H1 (cell line): ENCODE data around the gene TSFM. TPM values are rescaled to one million over a fixed set of nuclear protein-coding genes. Genes with fewer than 3 reads are reported as not detected.

Experiments
- CTCF ChIA-PET: fragments of 300-600 bp; sonication (Branson Sonifier 250); formaldehyde crosslinking; loops from one replicate; lab custom pipeline; 2021; ENCODE audit not compliant: partially characterized antibody; lab: Charles Lee
- POLR2A ChIA-PET: fragments of 300-600 bp; sonication (Branson Sonifier 250); formaldehyde crosslinking; loops from one replicate; lab custom pipeline; 2021; ENCODE audit warnings: inconsistent platforms; ENCODE audit not compliant: partially characterized antibody; lab: Charles Lee
- DNase-seq, 2 experiments: peaks; one replicate each; pipeline versions ENCODE4 v3.0.0 to v3.0.0-alpha.2; 2010 to 2022; ENCODE audit warnings: low spot score in 2 of 2, low read depth in 1 of 2, mixed read lengths in 1 of 2
- FAIRE-seq: peaks from 2 replicates; lab custom pipeline; 2011; peaks lifted over from hg19 to GRCh38; lab: Jason Lieb, UNC
- H2AFZ ChIP-seq: 2 replicates; pipeline ENCODE4 v1.8.1; 2012; ENCODE audit warnings: low read length, inconsistent platforms
- H2AK5ac ChIP-seq: 2 replicates; pipeline ENCODE4 v1.6.1; 2013; ENCODE audit warnings: low read depth, low read length
- H2BK120ac ChIP-seq: replicated peaks from 2 replicates; pipeline ENCODE3; 2013; ENCODE audit warnings: low read depth, low read length, inconsistent platforms
- H2BK12ac ChIP-seq: 2 replicates; pipeline ENCODE4 v1.6.1; 2013; ENCODE audit warnings: low read depth, low read length
- H2BK15ac ChIP-seq: 2 replicates; pipeline ENCODE4 v1.6.1; 2013; ENCODE audit warnings: low read length
- H2BK20ac ChIP-seq: 2 replicates; pipeline ENCODE4 v1.6.1; 2013; ENCODE audit warnings: low read length
- H2BK5ac ChIP-seq: 2 replicates; pipeline ENCODE4 v1.6.1; 2013; ENCODE audit warnings: low read depth, low read length
- H3K14ac ChIP-seq: 2 replicates; pipeline ENCODE4 v1.6.1; 2013; ENCODE audit warnings: inconsistent platforms; ENCODE audit not compliant: insufficient read length
- H3K18ac ChIP-seq: 2 replicates; pipeline ENCODE4 v1.6.1; 2013; ENCODE audit warnings: low read length; ENCODE audit errors: extremely low read depth
- H3K23ac ChIP-seq: 2 replicates; pipeline ENCODE4 v1.6.1; 2013; ENCODE audit warnings: inconsistent platforms; ENCODE audit not compliant: insufficient read length
- H3K23me2 ChIP-seq: 2 replicates; pipeline ENCODE4 v1.6.1; 2013; ENCODE audit warnings: low read depth, low read length
- H3K27ac ChIP-seq: 2 replicates; pipeline ENCODE4 v1.6.1; 2011; ENCODE audit warnings: low read depth, low read length, inconsistent platforms
- H3K27me3 ChIP-seq, 4 experiments: replicated peaks in 1 of 4; 1 replicate in 1 of 4; 2 replicates in 3 of 4; pipeline versions ENCODE4 v1.6.1 to v1.8.1; 2011 to 2013; ENCODE audit warnings: low read length in 3 of 4, mild to moderate bottlenecking in 3 of 4, inconsistent platforms in 2 of 4, mixed read lengths in 2 of 4, moderate library complexity in 1 of 4; ENCODE audit not compliant: control insufficient read depth in 3 of 4, insufficient read depth in 3 of 4; ENCODE audit errors: extremely low read depth in 1 of 4
- H3K36me3 ChIP-seq, 4 experiments: 2 replicates each; pipeline versions ENCODE4 v1.6.1 to v1.8.1; 2011 to 2013; ENCODE audit warnings: mild to moderate bottlenecking in 4 of 4, low read length in 3 of 4, moderate library complexity in 2 of 4, control low read depth in 1 of 4, inconsistent platforms in 1 of 4; ENCODE audit not compliant: insufficient read depth in 4 of 4, control insufficient read depth in 2 of 4
- H3K4ac ChIP-seq: replicated peaks from 2 replicates; pipeline ENCODE3; 2013; ENCODE audit warnings: low read length, low read depth, mixed read lengths, inconsistent platforms; ENCODE audit not compliant: insufficient read length
- H3K4me1 ChIP-seq, 4 experiments: replicated peaks in 1 of 4; 1 replicate in 1 of 4; 2 replicates in 3 of 4; pipeline versions ENCODE4 v1.6.1 to v1.8.1; 2011 to 2013; ENCODE audit warnings: low read length in 3 of 4, inconsistent platforms in 2 of 4, mixed read lengths in 1 of 4; ENCODE audit not compliant: insufficient read depth in 4 of 4, control insufficient read depth in 3 of 4
- H3K4me2 ChIP-seq, 2 experiments: 2 replicates each; pipeline versions ENCODE4 v1.6.1 to v1.8.1; 2011 to 2013; ENCODE audit warnings: low read depth in 2 of 2, low read length in 2 of 2, control low read depth in 1 of 2, inconsistent platforms in 1 of 2, mild to moderate bottlenecking in 1 of 2; ENCODE audit not compliant: insufficient read depth in 1 of 2
- H3K4me3 ChIP-seq, 4 experiments: fragments of 200-600, 300-600 bp in 1 of 4; sonication (generic), shearing (Covaris generic), sonication (Bioruptor Twin) in 1 of 4; 2 replicates each; pipeline versions ENCODE4 v1.5.1 to v1.8.1; 2011 to 2016; ENCODE audit warnings: low read length in 4 of 4, low read depth in 3 of 4, control low read depth in 2 of 4, inconsistent platforms in 2 of 4, mild to moderate bottlenecking in 2 of 4, mixed read lengths in 1 of 4, moderate library complexity in 1 of 4; ENCODE audit not compliant: insufficient read depth in 2 of 4; ENCODE audit errors: extremely low read depth in 1 of 4
- H3K56ac ChIP-seq: replicated peaks from 2 replicates; pipeline ENCODE3; 2013; ENCODE audit warnings: low read depth, mild to moderate bottlenecking, mixed read lengths, low read length, inconsistent platforms; ENCODE audit not compliant: insufficient read length
- H3K79me1 ChIP-seq: 2 replicates; pipeline ENCODE4 v1.6.1; 2013; ENCODE audit warnings: low read depth, low read length, control low read depth
- H3K79me2 ChIP-seq, 2 experiments: 2 replicates each; pipeline versions ENCODE4 v1.6.1 to v1.8.1; 2012 to 2013; ENCODE audit warnings: low read length in 2 of 2, mild to moderate bottlenecking in 2 of 2, inconsistent platforms in 1 of 2; ENCODE audit not compliant: insufficient read depth in 2 of 2, control insufficient read depth in 1 of 2
- H3K9ac ChIP-seq, 4 experiments: replicated peaks in 1 of 4; 1 replicate in 1 of 4; 2 replicates in 3 of 4; pipeline versions ENCODE4 v1.6.1 to v1.8.1; 2011 to 2013; ENCODE audit warnings: low read depth in 3 of 4, low read length in 3 of 4, control low read depth in 2 of 4, mild to moderate bottlenecking in 2 of 4, moderate library complexity in 2 of 4, inconsistent platforms in 1 of 4; ENCODE audit errors: extremely low read depth in 1 of 4
- H3K9me3 ChIP-seq, 2 experiments: 2 replicates each; pipeline versions ENCODE4 v1.6.1 to v1.8.1; 2012 to 2013; ENCODE audit warnings: mild to moderate bottlenecking in 2 of 2, moderate library complexity in 2 of 2, control low read depth in 1 of 2, inconsistent platforms in 1 of 2, low read depth in 1 of 2, low read length in 1 of 2, mixed read lengths in 1 of 2; ENCODE audit not compliant: insufficient read depth in 2 of 2
- H4K20me1 ChIP-seq, 2 experiments: replicated peaks in 1 of 2; 2 replicates each; pipeline versions ENCODE3 to v1.8.1; 2011 to 2013; ENCODE audit warnings: inconsistent platforms in 2 of 2, low read length in 2 of 2, mild to moderate bottlenecking in 1 of 2; ENCODE audit not compliant: insufficient read depth in 2 of 2, control insufficient read depth in 1 of 2
- H4K5ac ChIP-seq: 2 replicates; pipeline ENCODE4 v1.6.1; 2013; ENCODE audit warnings: low read length, low read depth, mixed read lengths, inconsistent platforms; ENCODE audit not compliant: insufficient read length
- H4K8ac ChIP-seq: 2 replicates; pipeline ENCODE4 v1.8.0; 2013; ENCODE audit warnings: mild to moderate bottlenecking, moderate library complexity, low read length, inconsistent platforms; ENCODE audit not compliant: insufficient read depth; ENCODE audit errors: extremely low read depth
- H4K91ac ChIP-seq: replicated peaks from 2 replicates; pipeline ENCODE3; 2013; ENCODE audit warnings: low read length, mixed read lengths, inconsistent platforms; ENCODE audit not compliant: insufficient read length
- CHD2 ChIP-seq: IDR thresholded peaks from 2 replicates; pipeline ENCODE4 v1.6.1; 2012; ENCODE audit warnings: low read length, improper control_type of control experiment
- KDM1A ChIP-seq: fragments of 200-600, 300-600 bp; sonication (generic); IDR thresholded peaks from 2 replicates; pipeline ENCODE4 v1.7.1; 2016; ENCODE audit warnings: mild to moderate bottlenecking, low read length, borderline replicate concordance
- NANOG ChIP-seq: IDR thresholded peaks from 2 replicates; pipeline ENCODE4 v1.6.1; 2011; ENCODE audit warnings: low read length, low read depth, mild to moderate bottlenecking, inconsistent platforms; ENCODE audit not compliant: insufficient read depth, poor library complexity, severe bottlenecking
- RAD21 ChIP-seq, 2 experiments: IDR thresholded peaks in 1 of 2; conservative IDR thresholded peaks in 1 of 2; 2 replicates each; pipeline ENCODE4 v1.6.1; 2011; ENCODE audit warnings: low read depth in 2 of 2, low read length in 2 of 2, improper control_type of control experiment in 1 of 2, inconsistent platforms in 1 of 2, mild to moderate bottlenecking in 1 of 2, moderate library complexity in 1 of 2
- RNF2 ChIP-seq: fragments of 200-900, 300-1000 bp; sonication (generic); IDR thresholded peaks from 2 replicates; pipeline ENCODE4 v1.7.1; 2016; ENCODE audit warnings: borderline replicate concordance, low read depth, mild to moderate bottlenecking, antibody characterized with exemption, low read length; ENCODE audit not compliant: poor library complexity, severe bottlenecking; ENCODE audit errors: missing control alignments
- RXRA ChIP-seq: IDR thresholded peaks from 2 replicates; pipeline ENCODE4 v1.6.1; 2011; ENCODE audit warnings: low read depth, mild to moderate bottlenecking, low read length, moderate library complexity; ENCODE audit not compliant: insufficient read depth
- SIRT6 ChIP-seq: IDR thresholded peaks from one replicate; pipeline ENCODE4 v1.7.1; 2012; ENCODE audit warnings: low read length, inconsistent platforms
- SUZ12 ChIP-seq: fragments of 200-600 bp; sonication (generic); IDR thresholded peaks from 2 replicates; pipeline ENCODE4 v1.6.1; 2012; ENCODE audit warnings: mild to moderate bottlenecking, inconsistent platforms, low read length, moderate library complexity, mixed read lengths
- WGBS, 2 experiments: shearing (Covaris generic) in 1 of 2; methylation state at CpG; one replicate each; pipeline versions ENCODE4 v1.1.6 to v1.1.7; 2013 to 2015; ENCODE audit warnings: low lambda C conversion rate in 2 of 2, mixed read lengths in 2 of 2, inconsistent platforms in 1 of 2, low coverage in 1 of 2, missing lambda C conversion rate in 1 of 2; ENCODE audit not compliant: insufficient replicate concordance in 2 of 2, insufficient coverage in 1 of 2, insufficient read length in 1 of 2; ENCODE audit errors: extremely low coverage in 1 of 2, missing lambda C conversion rate in 1 of 2; 5-methylcytosine and 5-hydroxymethylcytosine counted together
- polyA plus RNA-seq, 7 experiments: library from polyadenylated mRNA; depleted of rRNA in 3 of 7; stranded (reverse) in 5 of 7; unstranded in 2 of 7; fragments of >200 nt in 5 of 7; fragments of 200-250 nt in 2 of 7; gene quantifications; 1 replicate in 5 of 7; 2 replicates in 1 of 7; 4 replicates in 1 of 7; pipeline versions ENCODE4 v1.2.1 to v1.2.3, GENCODE V29; 2011 to 2013; ENCODE audit warnings: missing spikeins in 2 of 7, mixed read lengths in 2 of 7
- total RNA-seq: library from RNA; stranded (reverse); fragmentation: NEBNext Ultra II Directional; extraction: Animal tissue kit (Norgen Biotek cat#: 25700); gene quantifications from 2 replicates; pipeline ENCODE4 v1.2.1, GENCODE V29; 2021
- TF ChIP-seq, protein P1 (sequence below), 3 experiments: IDR thresholded peaks; 1 replicate in 2 of 3; 2 replicates in 1 of 3; pipeline versions ENCODE4 v1.5.1 to v1.6.1; 2011; ENCODE audit warnings: low read length in 3 of 3, mild to moderate bottlenecking in 3 of 3, inconsistent platforms in 2 of 3, low read depth in 1 of 3, moderate library complexity in 1 of 3; ENCODE audit not compliant: insufficient read depth in 1 of 3; ENCODE audit errors: control extremely low read depth in 1 of 3

TSFM gene
- total and polyA plus RNA-seq, 2 of the 8 experiments (the other 6 are each of a cell fraction or from before 2014, with no cell fraction given), result 17.4 to 49.8 TPM

GRCh38 chr12:57770734-57771133, 11.9 kb upstream of the TSFM start:
- Histone ChIP-seq H4K91ac (no peak overlapping the region), H2AFZ (no peak overlapping the region), H3K27me3 (peaks cover 7 to 18% (median 14%) of the 10 kb centered on the region in 4 experiments; a peak in 6 of 7 replicates), H2BK120ac (no peak overlapping the region), H3K14ac (no peak overlapping the region), H3K18ac (no peak overlapping the region), H3K27ac (no peak overlapping the region), H4K8ac (peak overlapping the region; percentile 66; the same call in 1 of the 2 replicates), H3K23me2 (peaks cover 21% of the 10 kb centered on the region; the same call in 1 of the 2 replicates), H3K23ac (no peak overlapping the region), H3K9me3 (no peaks in the 10 kb centered on the region), H3K79me2 (0 out of 4 replicates have a peak, but pooled peaks cover 0 to 7% of the 10 kb centered on the region in 2 experiments), H2BK5ac (no peak overlapping the region), H4K5ac (no peak overlapping the region), H2BK20ac (no peak overlapping the region), H3K4ac (no peak overlapping the region), H3K4me1 (peaks cover 8 to 21% (median 14%) of the 10 kb centered on the region in 4 experiments), H2AK5ac (0 out of 2 replicates have a peak overlapping the region, but pooled peaks have one; percentile 65), H3K36me3 (peaks cover 11 to 17% (median 14%) of the 10 kb centered on the region in 4 experiments; a peak in 7 of 8 replicates), H3K79me1 (no peaks in the 10 kb centered on the region; the same call in 1 of the 2 replicates), H2BK15ac (no peak overlapping the region), H3K4me2 (peak overlapping the region; percentile 96 to 99; a peak in 2 of 4 replicates), H2BK12ac (no peak overlapping the region), H4K20me1 (peaks cover 0 to 4% of the 10 kb centered on the region in 2 experiments), H3K56ac (no peak overlapping the region), H3K4me3 (no peak overlapping the region; a peak in 1 of 8 replicates), H3K9ac (no peak overlapping the region)
- WGBS, 2 experiments, result 92% methylated on average over 4 of the region's 4 CpGs; no CpG with 5 or more reads in 1 of the 2 experiments
- FAIRE-seq, result no peak
- ChIA-PET CTCF (interaction anchor here (1.0 to 1.6 kb wide), 4 partner anchors 9 to 14 kb away, joined by 3 to 7 read pairs (median 3); no protein-coding TSS in a partner anchor), POLR2A (interaction anchor here (1.1 to 1.2 kb wide), 4 partner anchors 10 to 34 kb away, joined by 3 to 4 read pairs (median 3); no protein-coding TSS in a partner anchor)
- no peak for DNase-seq
- TF ChIP-seq RXRA, result no peak
- TF ChIP-seq, protein P1, sequence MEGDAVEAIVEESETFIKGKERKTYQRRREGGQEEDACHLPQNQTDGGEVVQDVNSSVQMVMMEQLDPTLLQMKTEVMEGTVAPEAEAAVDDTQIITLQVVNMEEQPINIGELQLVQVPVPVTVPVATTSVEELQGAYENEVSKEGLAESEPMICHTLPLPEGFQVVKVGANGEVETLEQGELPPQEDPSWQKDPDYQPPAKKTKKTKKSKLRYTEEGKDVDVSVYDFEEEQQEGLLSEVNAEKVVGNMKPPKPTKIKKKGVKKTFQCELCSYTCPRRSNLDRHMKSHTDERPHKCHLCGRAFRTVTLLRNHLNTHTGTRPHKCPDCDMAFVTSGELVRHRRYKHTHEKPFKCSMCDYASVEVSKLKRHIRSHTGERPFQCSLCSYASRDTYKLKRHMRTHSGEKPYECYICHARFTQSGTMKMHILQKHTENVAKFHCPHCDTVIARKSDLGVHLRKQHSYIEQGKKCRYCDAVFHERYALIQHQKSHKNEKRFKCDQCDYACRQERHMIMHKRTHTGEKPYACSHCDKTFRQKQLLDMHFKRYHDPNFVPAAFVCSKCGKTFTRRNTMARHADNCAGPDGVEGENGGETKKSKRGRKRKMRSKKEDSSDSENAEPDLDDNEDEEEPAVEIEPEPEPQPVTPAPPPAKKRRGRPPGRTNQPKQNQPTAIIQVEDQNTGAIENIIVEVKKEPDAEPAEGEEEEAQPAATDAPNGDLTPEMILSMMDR (IDR thresholded peaks at IDR 0.05; ENCODE audit: control extremely low read depth in 1 of 3, insufficient read depth in 1 of 3, low read depth in 1 of 3, low read length in 3 of 3), result no peak
- no peak for TF ChIP-seq CHD2
- no peak for TF ChIP-seq SUZ12
- no peak for TF ChIP-seq KDM1A
- TF ChIP-seq RNF2, result no peak
- TF ChIP-seq SIRT6, result no peak
- no peak for TF ChIP-seq NANOG
- no peak for TF ChIP-seq RAD21 (IDR thresholded peaks at IDR 0.05 in 1 of 2, conservative IDR thresholded peaks at IDR 0.05 in 1 of 2; ENCODE audit: low read depth in 2 of 2, low read length in 2 of 2)
